MM.1S (cell line): ENCODE measurements around the gene ARHGAP31.

ENCODE experiments used
- DNase-seq: peaks from one replicate; pipeline ENCODE4 v3.0.0-alpha.2; 2015
- H2AFZ ChIP-seq: fragments of 300-600 bp; sonication (generic); 2 replicates; pipeline ENCODE4 v1.6.0; 2016; ENCODE audit warnings: antibody characterized with exemption, low read length
- H3F3A ChIP-seq: fragments of 300-600 bp; sonication (generic); 2 replicates; pipeline ENCODE4 v1.6.1; 2016; ENCODE audit warnings: mild to moderate bottlenecking, antibody characterized with exemption, low read length, moderate library complexity, mixed read lengths; ENCODE audit not compliant: insufficient read depth
- H3K27ac ChIP-seq: fragments of 300-600 bp; sonication (generic); 2 replicates; pipeline ENCODE4 v1.5.1; 2016; ENCODE audit warnings: mild to moderate bottlenecking, low read length
- H3K27me3 ChIP-seq: fragments of 300-600 bp; sonication (generic); replicated peaks from 2 replicates; pipeline ENCODE4 v1.6.0; 2016; ENCODE audit warnings: low read length; ENCODE audit not compliant: insufficient read depth
- H3K36me3 ChIP-seq: fragments of 300-600 bp; sonication (generic); replicated peaks from 2 replicates; pipeline ENCODE4 v1.6.1; 2016; ENCODE audit warnings: mild to moderate bottlenecking, low read length, mixed read lengths; ENCODE audit not compliant: insufficient read depth
- H3K4me1 ChIP-seq: fragments of 300-600 bp; sonication (generic); 2 replicates; pipeline ENCODE4 v1.6.1; 2016; ENCODE audit warnings: low read length, mixed read lengths
- H3K4me2 ChIP-seq: fragments of 300-600 bp; sonication (generic); 2 replicates; pipeline ENCODE4 v1.6.0; 2016; ENCODE audit warnings: low read depth, low read length
- H3K4me3 ChIP-seq: fragments of 300-600 bp; sonication (generic); 2 replicates; pipeline ENCODE4 v1.5.1; 2016; ENCODE audit warnings: low read length, mixed read lengths
- H3K79me2 ChIP-seq: fragments of 300-600 bp; sonication (generic); 2 replicates; pipeline ENCODE4 v1.6.1; 2016; ENCODE audit warnings: mixed run types, low read length, mixed read lengths
- H3K9ac ChIP-seq: fragments of 300-600 bp; sonication (generic); 2 replicates; pipeline ENCODE4 v1.6.1; 2016; ENCODE audit warnings: low read length, mixed read lengths
- H3K9me2 ChIP-seq: fragments of 300-600 bp; sonication (generic); replicated peaks from 2 replicates; pipeline ENCODE4 v1.6.1; 2016; ENCODE audit warnings: mild to moderate bottlenecking, low read length, mixed read lengths; ENCODE audit not compliant: insufficient read depth
- H3K9me3 ChIP-seq: fragments of 300-600 bp; sonication (generic); replicated peaks from 2 replicates; pipeline ENCODE4 v1.6.1; 2016; ENCODE audit warnings: mild to moderate bottlenecking, low read length, mixed read lengths; ENCODE audit not compliant: insufficient read depth
- H4K20me1 ChIP-seq: fragments of 300-600 bp; sonication (generic); 2 replicates; pipeline ENCODE4 v1.6.1; 2016; ENCODE audit warnings: mild to moderate bottlenecking, low read length, moderate library complexity, mixed read lengths; ENCODE audit not compliant: insufficient read depth
- EZH2 ChIP-seq: fragments of 300-600 bp; sonication (generic); optimal IDR thresholded peaks from 2 replicates; pipeline ENCODE3; 2017; ENCODE audit warnings: low read depth, mild to moderate bottlenecking, antibody characterized with exemption, low read length, mixed read lengths
- EZH2phosphoT487 ChIP-seq: fragments of 300-600 bp; sonication (generic); IDR thresholded peaks from 2 replicates; pipeline ENCODE4 v1.6.1; 2018; ENCODE audit warnings: antibody characterized with exemption, low read length
- TF ChIP-seq, protein P1 (sequence below): fragments of 300-600 bp; sonication (generic); IDR thresholded peaks from 2 replicates; pipeline ENCODE4 v1.5.1; 2016; ENCODE audit warnings: antibody characterized with exemption, low read length, mixed read lengths

Gene ARHGAP31

DNA sequence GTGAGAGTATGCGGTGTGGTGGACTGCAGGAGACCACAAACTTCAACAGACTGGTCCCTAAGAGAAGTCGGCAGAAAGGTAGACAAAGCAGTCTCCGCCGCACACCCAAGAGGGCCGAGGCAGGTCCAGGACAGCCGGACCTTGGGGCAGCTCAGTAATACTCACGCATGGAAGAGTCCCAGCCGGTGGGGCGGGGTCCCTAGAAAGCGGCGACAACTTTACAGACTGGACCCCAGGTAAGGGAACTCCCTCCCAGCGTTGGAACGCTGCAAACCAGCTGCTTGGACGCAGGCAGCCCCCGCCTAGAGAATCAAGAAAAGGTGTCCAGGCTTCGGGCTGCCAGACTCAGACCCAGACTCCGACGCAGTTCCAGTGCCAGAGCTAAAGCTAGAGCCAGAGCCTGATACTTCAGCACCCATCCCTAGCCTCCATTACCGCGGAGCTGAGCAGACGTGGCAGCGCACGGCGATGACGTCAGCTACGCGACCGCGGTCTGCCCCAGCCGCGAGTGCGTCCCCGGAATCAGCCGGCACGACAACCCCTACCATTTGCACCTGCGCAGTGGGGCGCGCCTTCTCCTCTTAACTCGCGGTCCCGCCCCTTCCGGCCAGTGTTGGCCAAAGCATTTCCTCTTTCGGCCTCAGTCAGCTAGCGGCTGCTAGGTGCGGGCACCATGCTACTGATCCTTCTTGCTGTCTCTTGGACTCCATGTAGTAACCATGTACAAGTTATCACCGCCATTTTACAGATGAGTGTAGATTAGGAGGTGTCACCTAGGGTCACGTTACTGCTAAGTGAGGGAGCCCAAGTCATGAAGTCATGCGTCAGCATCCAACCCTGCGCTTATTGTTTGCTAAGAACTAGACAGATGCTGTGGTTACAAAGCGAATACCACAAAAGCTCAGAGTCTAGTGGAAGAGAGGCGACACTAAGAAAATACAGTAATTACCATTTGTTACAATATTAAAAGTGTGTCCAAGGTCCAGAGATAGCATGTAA is 169.3 kb downstream of the ARHGAP31 start, which contains the start of gene TMEM39A:
Gene TMEM39A, minus strand, starts transcription at position 445 of the 999 bp plus-strand sequence. CDS start 1,541 bp downstream, outside the sequence.
- peak within 1 kb of the TSS; percentile 90 for H3K4me3 ChIP-seq
- no peaks in the 10 kb centered on the region for H4K20me1 ChIP-seq
- H3K4me2 ChIP-seq, result peak within 1 kb of the TSS; percentile 97
- H2AFZ ChIP-seq, result peak within 1 kb of the TSS; percentile 91
- TF ChIP-seq EZH2, result no peak
- TF ChIP-seq, protein P1, sequence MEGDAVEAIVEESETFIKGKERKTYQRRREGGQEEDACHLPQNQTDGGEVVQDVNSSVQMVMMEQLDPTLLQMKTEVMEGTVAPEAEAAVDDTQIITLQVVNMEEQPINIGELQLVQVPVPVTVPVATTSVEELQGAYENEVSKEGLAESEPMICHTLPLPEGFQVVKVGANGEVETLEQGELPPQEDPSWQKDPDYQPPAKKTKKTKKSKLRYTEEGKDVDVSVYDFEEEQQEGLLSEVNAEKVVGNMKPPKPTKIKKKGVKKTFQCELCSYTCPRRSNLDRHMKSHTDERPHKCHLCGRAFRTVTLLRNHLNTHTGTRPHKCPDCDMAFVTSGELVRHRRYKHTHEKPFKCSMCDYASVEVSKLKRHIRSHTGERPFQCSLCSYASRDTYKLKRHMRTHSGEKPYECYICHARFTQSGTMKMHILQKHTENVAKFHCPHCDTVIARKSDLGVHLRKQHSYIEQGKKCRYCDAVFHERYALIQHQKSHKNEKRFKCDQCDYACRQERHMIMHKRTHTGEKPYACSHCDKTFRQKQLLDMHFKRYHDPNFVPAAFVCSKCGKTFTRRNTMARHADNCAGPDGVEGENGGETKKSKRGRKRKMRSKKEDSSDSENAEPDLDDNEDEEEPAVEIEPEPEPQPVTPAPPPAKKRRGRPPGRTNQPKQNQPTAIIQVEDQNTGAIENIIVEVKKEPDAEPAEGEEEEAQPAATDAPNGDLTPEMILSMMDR, result no peak
- TF ChIP-seq EZH2phosphoT487, result no peak
- DNase-seq, result peak; percentile 100
- peaks cover 10% of the 10 kb centered on the region for H3K36me3 ChIP-seq
- H3K79me2 ChIP-seq, result peaks cover 45% of the 10 kb centered on the region
- no peaks in the 10 kb centered on the region for H3K9me2 ChIP-seq
- H3K9ac ChIP-seq, result peak within 1 kb of the TSS; percentile 94
- H3F3A ChIP-seq, result peaks cover 7% of the 10 kb centered on the region
- peak within 1 kb of the TSS; percentile 95 for H3K27ac ChIP-seq
- no peaks in the 10 kb centered on the region for H3K9me3 ChIP-seq
- peaks cover 37% of the 10 kb centered on the region for H3K4me1 ChIP-seq
- H3K27me3 ChIP-seq, result no peaks in the 10 kb centered on the region

- Histone ChIP-seq H3K4me1 (peaks cover 20% of the 10 kb centered on the region), H3K36me3 (no peaks in the 10 kb centered on the region), H3K4me2 (peak overlapping the region; percentile 87), H3K79me2 (peaks cover 9% of the 10 kb centered on the region), H3K27ac (no peak overlapping the region), H3K9me3 (no peaks in the 10 kb centered on the region), H2AFZ (peak overlapping the region; percentile 99), H3F3A (peaks cover 7% of the 10 kb centered on the region), H3K9ac (no peak overlapping the region), H3K27me3 (no peaks in the 10 kb centered on the region), H4K20me1 (no peaks in the 10 kb centered on the region), H3K4me3 (no peak overlapping the region), H3K9me2 (no peaks in the 10 kb centered on the region)
- DNase-seq, result no peak
- no peak for TF ChIP-seq EZH2
- TF ChIP-seq, protein P1, result no peak
- no peak for TF ChIP-seq EZH2phosphoT487
Measured at GRCh38 chr3:119468041-119468440, 173.9 kb downstream of the ARHGAP31 start.

DNA sequence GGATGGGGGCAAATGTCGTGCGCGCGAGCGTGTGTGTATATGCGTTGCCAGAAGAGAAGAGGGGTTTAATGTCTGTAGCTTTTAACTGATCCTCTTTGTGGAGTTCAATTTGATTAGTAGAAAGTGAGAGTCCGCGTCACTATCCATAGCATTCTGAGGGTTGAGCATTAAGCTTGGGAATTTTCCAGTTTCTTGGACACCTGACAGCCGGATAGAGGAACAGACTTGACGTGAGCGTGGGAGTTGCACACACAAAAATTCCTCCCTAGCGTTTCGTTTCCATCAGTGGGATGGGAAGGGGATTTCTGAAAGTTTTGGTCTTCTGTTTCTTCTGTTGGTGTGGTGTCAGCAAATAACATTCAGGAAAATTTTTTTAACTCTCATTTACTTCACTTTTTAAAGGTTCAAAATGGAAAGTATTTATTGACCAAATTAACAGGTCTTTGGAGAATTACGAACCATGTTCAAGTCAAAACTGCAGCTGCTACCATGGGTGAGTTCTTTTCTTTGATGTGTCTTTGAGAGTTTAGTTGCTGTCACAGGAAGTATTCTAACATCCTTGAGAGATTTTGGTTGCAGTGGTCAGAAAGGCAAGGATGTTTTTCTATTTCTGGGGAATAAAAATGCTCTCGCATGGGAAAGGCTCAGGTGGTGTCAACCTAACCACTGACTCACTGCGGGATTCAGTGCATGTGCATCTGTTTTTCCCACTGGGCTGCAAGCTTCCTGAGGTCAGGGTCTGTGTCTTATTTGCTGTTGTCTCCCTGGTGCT is 175.4 kb downstream of the ARHGAP31 start:
- Histone ChIP-seq H3K9me2 (no peaks in the 10 kb centered on the region), H3K4me3 (peak overlapping the region; percentile 93), H3K27me3 (no peaks in the 10 kb centered on the region), H3K9me3 (no peaks in the 10 kb centered on the region), H2AFZ (peak overlapping the region; percentile 99), H3K9ac (peak overlapping the region; percentile 89), H3K36me3 (no peaks in the 10 kb centered on the region), H3K4me1 (peaks cover 14% of the 10 kb centered on the region), H3F3A (no peaks in the 10 kb centered on the region), H3K4me2 (peak overlapping the region; percentile 87), H3K79me2 (peaks cover 5% of the 10 kb centered on the region; the same call in 1 of the 2 replicates), H3K27ac (no peak overlapping the region), H4K20me1 (no peaks in the 10 kb centered on the region)
- TF ChIP-seq EZH2phosphoT487 (no peak), EZH2 (no peak)
- TF ChIP-seq, protein P1, result no peak
- no peak for DNase-seq
